ENCODE measurements around the gene DHODH. TPM values are rescaled to one million over a fixed set of nuclear protein-coding genes. Genes with fewer than 3 reads are reported as not detected.

The DHODH gene
- total and polyA plus RNA-seq, 2 of the 13 experiments (the other 11 are each of a cell fraction or from before 2014, with no cell fraction given), result 10.7 to 16.4 TPM

- no peak for TF ChIP-seq ZNF691 (CRISPR knock-in tag; IDR thresholded peaks at IDR 0.05; ENCODE audit: borderline replicate concordance, low read depth)
- TF ChIP-seq SNAI1 (CRISPR knock-in tag; IDR thresholded peaks at IDR 0.05; ENCODE audit: borderline replicate concordance), result no peak
- TF ChIP-seq ZNF704 (CRISPR knock-in tag; IDR thresholded peaks at IDR 0.05; ENCODE audit: borderline replicate concordance), result no peak
- TF ChIP-seq HMG20A (CRISPR knock-in tag; IDR thresholded peaks at IDR 0.05; ENCODE audit: borderline replicate concordance), result no peak
- TF ChIP-seq MXI1 (IDR thresholded peaks at IDR 0.05; ENCODE audit: borderline replicate concordance, low read depth, low read length), result no peak
Observed at GRCh38 chr16:72033437-72033836, 24.9 kb downstream of the DHODH start (continued).

- Histone ChIP-seq H3K27me3 (ENCODE audit: control insufficient read depth in 1 of 2, insufficient read depth in 2 of 2, low read length in 2 of 2) (no peaks in the 10 kb centered on the region), H2AFZ (ENCODE audit: low read length) (no peak overlapping the region), H3K27ac (ENCODE audit: extremely low read length, insufficient read depth, low read length) (no peak overlapping the region), H3K36me3 (replicated peaks in 1 of 2; ENCODE audit: control insufficient read depth in 1 of 2, insufficient read depth in 2 of 2, low read length in 2 of 2) (no peaks in the 10 kb centered on the region), H3K4me3 (replicated peaks in 1 of 3; ENCODE audit: insufficient read depth in 1 of 3, low read depth in 2 of 3, low read length in 3 of 3) (no peak overlapping the region), H4K20me1 (ENCODE audit: insufficient read depth, low read length) (no peaks in the 10 kb centered on the region), H3K79me2 (ENCODE audit: insufficient read depth, low read length) (no peaks in the 10 kb centered on the region), H3K4me2 (ENCODE audit: low read depth, low read length) (no peak overlapping the region), H3K9me3 (ENCODE audit: low read length) (no peaks in the 10 kb centered on the region), H3K9ac (ENCODE audit: insufficient read depth, low read depth, low read length) (no peak overlapping the region), H3K4me1 (ENCODE audit: insufficient read depth, low read length) (0 out of 2 replicates have a peak, but pooled peaks cover 7% of the 10 kb centered on the region)
- no TSS peak for BruUV-seq (replicated peaks)
- intact Hi-C loops (cut with micrococcal nuclease; ENCODE audit: unreplicated experiment) (no loop called here), in situ Hi-C loops (cut with HindIII; ENCODE audit: extremely low pct_ligation_motif_present, low pct_unique_long_range_greater_than_20kb) (no loop called here)
- ATAC-seq (no peak), DNase-seq (ENCODE audit: low spot score) (no peak), FAIRE-seq (no peak)
- CTCF ChIA-PET (ENCODE audit: low intra/inter-chr PET ratio, low total read pairs), result no interaction called here
- 92% methylated on average over 5 of the region's 5 CpGs for WGBS (ENCODE audit: low lambda C conversion rate)
- POLR2A ChIA-PET, result no interaction called here
- TF ChIP-seq ZNF33B (CRISPR knock-in tag; IDR thresholded peaks at IDR 0.05) (no peak), ZNF773 (CRISPR knock-in tag; IDR thresholded peaks at IDR 0.05; ENCODE audit: borderline replicate concordance) (no peak), FOXO1 (CRISPR knock-in tag; IDR thresholded peaks at IDR 0.05) (no peak), TBX2 (CRISPR knock-in tag; IDR thresholded peaks at IDR 0.05; ENCODE audit: borderline replicate concordance) (no peak), MAFK (conservative IDR thresholded peaks at IDR 0.05 in 1 of 2, IDR thresholded peaks at IDR 0.05 in 1 of 2; ENCODE audit: low read length in 2 of 2) (peak in 1 of 2 experiments; percentile 7; a peak in 2 of 4 replicates), ZSCAN22 (CRISPR knock-in tag; IDR thresholded peaks at IDR 0.05) (no peak), MED8 (CRISPR knock-in tag; IDR thresholded peaks at IDR 0.05; ENCODE audit: insufficient replicate concordance) (no peak), ZNF329 (CRISPR knock-in tag; IDR thresholded peaks at IDR 0.05; ENCODE audit: low read depth) (no peak), FUBP1 (CRISPR knock-in tag; IDR thresholded peaks at IDR 0.05; ENCODE audit: borderline replicate concordance) (no peak), HNF4G (IDR thresholded peaks at IDR 0.05; ENCODE audit: borderline replicate concordance, low read depth, low read length) (0 out of 2 replicates have a peak, but pooled peaks have one; percentile 5), HNF4G (CRISPR knock-in tag; IDR thresholded peaks at IDR 0.05; ENCODE audit: borderline replicate concordance, low read depth) (no peak), SNAPC2 (CRISPR knock-in tag; IDR thresholded peaks at IDR 0.05) (no peak), GATAD2A (CRISPR knock-in tag; IDR thresholded peaks at IDR 0.05) (no peak), ZNF441 (CRISPR knock-in tag; IDR thresholded peaks at IDR 0.05; ENCODE audit: borderline replicate concordance) (no peak), ZNF468 (CRISPR knock-in tag; IDR thresholded peaks at IDR 0.05) (no peak), DMAP1 (CRISPR knock-in tag; IDR thresholded peaks at IDR 0.05) (no peak)
Observed at GRCh38 chr16:72036098-72036497, 27.6 kb downstream of the DHODH start.
